Measurements from ENCODE around the gene DTWD1. TPM values are rescaled to one million over a fixed set of nuclear protein-coding genes. Genes with fewer than 3 reads are reported as not detected.

Gene DTWD1
- total RNA-seq, 5 donors from 2014 or later (not counting 1 experiment from before 2014, with no cell fraction given), result 15.0 to 22.7 (median 19.6) TPM

DNA sequence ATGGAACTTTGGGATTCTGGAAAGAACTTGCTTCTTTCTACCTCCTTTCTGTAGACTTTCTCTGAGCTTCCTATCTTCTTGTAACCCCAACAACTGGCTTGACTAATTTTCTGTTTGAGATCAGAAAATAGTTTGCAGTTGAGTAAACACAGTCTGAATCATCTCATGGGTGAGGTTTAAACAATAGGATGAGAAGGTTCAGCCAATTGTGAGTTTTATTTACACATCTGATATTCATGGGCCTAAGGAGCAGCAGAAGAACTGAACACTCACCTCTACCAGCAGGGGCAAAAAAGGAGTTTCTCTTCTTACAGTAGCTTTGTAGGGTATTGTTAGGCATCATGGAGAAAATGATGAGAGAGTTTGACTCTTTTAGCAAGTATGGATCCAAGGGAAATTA is 54.2 kb downstream of the DTWD1 start:
- Histone ChIP-seq H3K27ac (ENCODE audit: low read length) (no peak overlapping the region), H3K4me3 (ENCODE audit: control insufficient read depth in 1 of 2, extremely low read depth in 1 of 2, low read length in 1 of 2) (no peak overlapping the region), H3K4me1 (ENCODE audit: control insufficient read depth in 1 of 2, extremely low read depth in 1 of 2, insufficient read depth in 2 of 2, low read length in 2 of 2) (no peaks in the 10 kb centered on the region), H3K36me3 (ENCODE audit: control insufficient read depth in 2 of 2, extremely low read depth in 1 of 2, insufficient read depth in 1 of 2, low read length in 1 of 2) (no peaks in the 10 kb centered on the region), H3K9me3 (no peaks in the 10 kb centered on the region), H3K27me3 (replicated peaks in 1 of 2; ENCODE audit: control insufficient read depth in 2 of 2, extremely low read depth in 1 of 2, insufficient read depth in 2 of 2, low read length in 1 of 2) (no peaks in the 10 kb centered on the region)
- H3K4me3 Mint-ChIP-seq, result no peak overlapping the region
- no peaks in the 10 kb centered on the region for H3K9me3 Mint-ChIP-seq
- ATAC-seq (replicated peaks in 1 of 4) (no peak), DNase-seq (no peak)
- no peaks in the 10 kb centered on the region for H3K36me3 Mint-ChIP-seq
- peaks cover under 1 to 9% of the 10 kb centered on the region in 2 donors for H3K27me3 Mint-ChIP-seq
- ChIA-PET CTCF (no interaction called here), POLR2A (no interaction called here)
- H3K4me1 Mint-ChIP-seq, result no peaks in the 10 kb centered on the region
- H3K27ac Mint-ChIP-seq, result no peak overlapping the region

DNA sequence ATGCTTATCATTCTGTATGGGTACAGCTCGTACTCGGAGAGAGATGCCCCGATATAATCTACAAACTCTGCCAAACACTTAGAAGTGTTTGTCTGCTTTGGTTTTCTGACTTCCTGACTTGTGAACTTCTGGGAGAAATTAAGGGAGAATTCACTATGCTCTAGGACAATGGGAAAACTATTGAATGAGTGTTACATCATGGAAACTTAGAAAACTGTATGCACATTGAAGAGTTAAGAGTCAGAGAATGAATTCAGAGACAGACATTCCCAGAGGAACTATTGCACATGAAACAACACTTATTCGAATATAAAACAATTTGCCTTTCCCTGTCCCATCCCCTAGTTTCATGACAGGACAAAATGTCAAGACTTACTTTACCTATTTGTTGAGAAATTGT is 57.8 kb downstream of the DTWD1 start:
- peaks cover 13% of the 10 kb centered on the region in 2 donors for H3K27me3 Mint-ChIP-seq
- WGBS (ENCODE audit: insufficient coverage), result 90% methylated on average over 2 of the region's 4 CpGs
- H3K9me3 ChIP-seq, result no peaks in the 10 kb centered on the region
- H3K4me3 ChIP-seq (ENCODE audit: control insufficient read depth in 1 of 2, extremely low read depth in 1 of 2, low read length in 1 of 2), result no peak overlapping the region
- ATAC-seq (replicated peaks in 1 of 4) (no peak), DNase-seq (no peak)
- POLR2A ChIA-PET, result no interaction called here
- no peak overlapping the region for H3K27ac ChIP-seq (ENCODE audit: low read length)
- no peaks in the 10 kb centered on the region for H3K9me3 Mint-ChIP-seq
- no peaks in the 10 kb centered on the region for H3K4me1 Mint-ChIP-seq
- no peaks in the 10 kb centered on the region for H3K36me3 Mint-ChIP-seq
- CTCF ChIA-PET, result no interaction called here
- H3K27me3 ChIP-seq (replicated peaks in 1 of 2; ENCODE audit: control insufficient read depth in 2 of 2, extremely low read depth in 1 of 2, insufficient read depth in 2 of 2, low read length in 1 of 2), result no peaks in the 10 kb centered on the region
- no peaks in the 10 kb centered on the region for H3K4me1 ChIP-seq (ENCODE audit: control insufficient read depth in 1 of 2, extremely low read depth in 1 of 2, insufficient read depth in 2 of 2, low read length in 2 of 2)
- H3K36me3 ChIP-seq (ENCODE audit: control insufficient read depth in 2 of 2, extremely low read depth in 1 of 2, insufficient read depth in 1 of 2, low read length in 1 of 2), result no peaks in the 10 kb centered on the region
- H3K27ac Mint-ChIP-seq, result no peak overlapping the region
- no peak overlapping the region for H3K4me3 Mint-ChIP-seq

GRCh38 chr15:49686599-49686998 is 65.8 kb downstream of the DTWD1 start:
- Mint-ChIP-seq H3K27ac (no peak overlapping the region), H3K4me3 (no peak overlapping the region)
- no CpG with 5 or more reads among the region's 1 CpG for WGBS (ENCODE audit: insufficient coverage)

GRCh38 chr15:49688135-49688790 is 67.4 kb downstream of the DTWD1 start:
- WGBS (ENCODE audit: insufficient coverage), result no CpG with 5 or more reads among the region's 3 CpGs
- no peak overlapping the region for H3K27ac ChIP-seq (ENCODE audit: low read length)
- no peaks in the 10 kb centered on the region for H3K4me1 ChIP-seq (ENCODE audit: control insufficient read depth in 1 of 2, extremely low read depth in 1 of 2, insufficient read depth in 2 of 2, low read length in 2 of 2)
- Mint-ChIP-seq H3K9me3 (no peaks in the 10 kb centered on the region), H3K4me1 (no peaks in the 10 kb centered on the region), H3K4me3 (no peak overlapping the region), H3K36me3 (no peaks in the 10 kb centered on the region), H3K27ac (no peak overlapping the region), H3K27me3 (peaks cover 2 to 7% of the 10 kb centered on the region in 2 donors)
- CTCF ChIA-PET, result no interaction called here
- DNase-seq (no peak), ATAC-seq (replicated peaks in 1 of 4) (no peak)
- no peaks in the 10 kb centered on the region for H3K27me3 ChIP-seq (replicated peaks in 1 of 2; ENCODE audit: control insufficient read depth in 2 of 2, extremely low read depth in 1 of 2, insufficient read depth in 2 of 2, low read length in 1 of 2)
- no peak overlapping the region for H3K4me3 ChIP-seq (ENCODE audit: control insufficient read depth in 1 of 2, extremely low read depth in 1 of 2, low read length in 1 of 2)
- POLR2A ChIA-PET, result no interaction called here
- H3K36me3 ChIP-seq (ENCODE audit: control insufficient read depth in 2 of 2, extremely low read depth in 1 of 2, insufficient read depth in 1 of 2, low read length in 1 of 2), result no peaks in the 10 kb centered on the region
- no peaks in the 10 kb centered on the region for H3K9me3 ChIP-seq

More at GRCh38 chr15:49686599-49686998, 65.8 kb downstream of the DTWD1 start:
- no peaks in the 10 kb centered on the region for H3K4me1 Mint-ChIP-seq
- H3K4me3 ChIP-seq (ENCODE audit: control insufficient read depth in 1 of 2, extremely low read depth in 1 of 2, low read length in 1 of 2), result no peak overlapping the region
- DNase-seq (no peak), ATAC-seq (replicated peaks in 1 of 4) (no peak)
- H3K36me3 Mint-ChIP-seq, result no peaks in the 10 kb centered on the region
- POLR2A ChIA-PET, result no interaction called here
- H3K36me3 ChIP-seq (ENCODE audit: control insufficient read depth in 2 of 2, extremely low read depth in 1 of 2, insufficient read depth in 1 of 2, low read length in 1 of 2), result no peaks in the 10 kb centered on the region
- H3K9me3 Mint-ChIP-seq, result no peaks in the 10 kb centered on the region
- CTCF ChIA-PET, result no interaction called here
- H3K4me1 ChIP-seq (ENCODE audit: control insufficient read depth in 1 of 2, extremely low read depth in 1 of 2, insufficient read depth in 2 of 2, low read length in 2 of 2), result no peaks in the 10 kb centered on the region
- no peaks in the 10 kb centered on the region for H3K27me3 ChIP-seq (replicated peaks in 1 of 2; ENCODE audit: control insufficient read depth in 2 of 2, extremely low read depth in 1 of 2, insufficient read depth in 2 of 2, low read length in 1 of 2)
- H3K27ac ChIP-seq (ENCODE audit: low read length), result no peak overlapping the region
- no peaks in the 10 kb centered on the region for H3K9me3 ChIP-seq
- peaks cover 4 to 11% of the 10 kb centered on the region in 2 donors for H3K27me3 Mint-ChIP-seq

- no peak for ATAC-seq (replicated peaks in 1 of 4)
Observed at GRCh38 chr15:49692514-49693090, 71.8 kb downstream of the DTWD1 start.

DNA sequence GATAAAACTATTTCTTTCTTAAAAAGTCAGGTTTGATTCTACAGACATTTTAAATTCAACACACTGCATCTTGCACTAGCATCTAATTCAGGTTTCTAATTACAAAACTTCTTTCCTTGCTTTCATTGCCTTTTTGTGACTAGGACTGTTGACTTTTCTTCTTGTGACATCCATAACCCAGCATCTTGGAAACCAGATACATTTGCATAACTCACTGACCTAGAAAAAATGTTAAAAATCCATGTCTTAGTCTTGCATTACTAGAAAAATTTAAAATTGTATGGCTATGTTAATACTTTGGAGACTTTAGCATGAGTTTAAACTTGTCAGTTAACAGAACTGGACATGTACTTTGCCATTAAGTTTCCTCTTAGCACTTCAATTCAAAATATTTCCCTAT is 72.7 kb downstream of the DTWD1 start:
- Histone ChIP-seq H3K9me3 (no peaks in the 10 kb centered on the region), H3K27ac (ENCODE audit: low read length) (no peak overlapping the region), H3K36me3 (ENCODE audit: control insufficient read depth in 2 of 2, extremely low read depth in 1 of 2, insufficient read depth in 1 of 2, low read length in 1 of 2) (no peaks in the 10 kb centered on the region), H3K4me3 (ENCODE audit: control insufficient read depth in 1 of 2, extremely low read depth in 1 of 2, low read length in 1 of 2) (no peak overlapping the region), H3K4me1 (ENCODE audit: control insufficient read depth in 1 of 2, extremely low read depth in 1 of 2, insufficient read depth in 2 of 2, low read length in 2 of 2) (no peaks in the 10 kb centered on the region), H3K27me3 (replicated peaks in 1 of 2; ENCODE audit: control insufficient read depth in 2 of 2, extremely low read depth in 1 of 2, insufficient read depth in 2 of 2, low read length in 1 of 2) (no peaks in the 10 kb centered on the region)
- no peak for ATAC-seq (replicated peaks in 1 of 4)
- H3K9me3 Mint-ChIP-seq, result no peaks in the 10 kb centered on the region
- no peaks in the 10 kb centered on the region for H3K4me1 Mint-ChIP-seq
- POLR2A ChIA-PET, result no interaction called here
- CTCF ChIA-PET, result no interaction called here
- no peak overlapping the region for H3K4me3 Mint-ChIP-seq
- peaks cover 2 to 7% of the 10 kb centered on the region in 2 donors for H3K27me3 Mint-ChIP-seq
- H3K27ac Mint-ChIP-seq, result no peak overlapping the region
- DNase-seq, result no peak
- H3K36me3 Mint-ChIP-seq, result no peaks in the 10 kb centered on the region

More at GRCh38 chr15:49692514-49693090, 71.8 kb downstream of the DTWD1 start:
- H3K4me1 Mint-ChIP-seq, result no peaks in the 10 kb centered on the region
- H3K9me3 ChIP-seq, result no peaks in the 10 kb centered on the region
- H3K27me3 ChIP-seq (replicated peaks in 1 of 2; ENCODE audit: control insufficient read depth in 2 of 2, extremely low read depth in 1 of 2, insufficient read depth in 2 of 2, low read length in 1 of 2), result no peaks in the 10 kb centered on the region
- H3K27me3 Mint-ChIP-seq, result peaks cover 2 to 7% of the 10 kb centered on the region in 2 donors
- H3K9me3 Mint-ChIP-seq, result no peaks in the 10 kb centered on the region
- WGBS (ENCODE audit: insufficient coverage), result 75% methylated on average over 1 of the region's 2 CpGs
- H3K4me1 ChIP-seq (ENCODE audit: control insufficient read depth in 1 of 2, extremely low read depth in 1 of 2, insufficient read depth in 2 of 2, low read length in 2 of 2), result no peaks in the 10 kb centered on the region
- ChIA-PET POLR2A (no interaction called here), CTCF (no interaction called here)
- no peak overlapping the region for H3K27ac Mint-ChIP-seq
- H3K36me3 Mint-ChIP-seq, result no peaks in the 10 kb centered on the region
- H3K4me3 ChIP-seq (ENCODE audit: control insufficient read depth in 1 of 2, extremely low read depth in 1 of 2, low read length in 1 of 2), result no peak overlapping the region
- no peak overlapping the region for H3K27ac ChIP-seq (ENCODE audit: low read length)
- DNase-seq, result no peak
- no peak overlapping the region for H3K4me3 Mint-ChIP-seq
- no peaks in the 10 kb centered on the region for H3K36me3 ChIP-seq (ENCODE audit: control insufficient read depth in 2 of 2, extremely low read depth in 1 of 2, insufficient read depth in 1 of 2, low read length in 1 of 2)

Measured in T-cell (primary cell).